Measurements from ENCODE around the gene RUNDC1. TPM values are rescaled to one million over a fixed set of nuclear protein-coding genes. Genes with fewer than 3 reads are reported as not detected.
"Not testable (repeated sequence)": the region's sequence is repeated elsewhere in the genome, so short reads cannot be mapped to it uniquely, and the experiment has no call there.

RUNDC1 gene
- total and polyA plus RNA-seq, 5 experiments from 2014 or later: 11.8 to 18.8 (median 15.9) TPM

DNA sequence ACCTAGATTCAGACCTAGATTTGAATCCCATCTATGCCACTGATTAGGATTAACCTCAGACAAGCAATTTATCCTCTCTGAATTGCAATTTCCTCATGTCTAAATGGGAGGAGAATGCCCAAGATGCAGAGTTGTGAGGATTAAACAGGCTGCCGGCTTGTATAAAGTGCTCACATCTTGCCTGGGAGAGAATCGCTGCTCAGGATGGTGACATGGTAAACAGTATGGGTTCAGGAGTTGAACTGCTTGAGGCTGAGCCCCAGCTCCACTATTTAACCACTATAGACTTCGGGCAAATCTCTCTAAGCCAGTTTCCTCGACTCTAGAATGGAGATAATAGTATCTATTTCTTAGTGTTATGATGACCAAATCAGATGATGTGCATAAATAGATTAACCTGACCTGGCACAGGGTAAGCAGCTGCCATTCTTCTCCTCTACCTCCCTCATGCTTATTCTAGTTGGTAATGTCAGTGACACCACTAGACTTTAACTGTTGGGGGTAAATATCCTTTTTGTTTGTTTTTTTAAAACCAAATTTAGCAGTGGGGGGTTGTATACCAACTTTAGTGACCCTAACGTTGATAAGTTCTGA, 17.1 kb downstream of the RUNDC1 start:
- no peaks in the 10 kb centered on the region for H3K9me3 Mint-ChIP-seq
- POLR2A ChIA-PET: interaction anchor here (0.6 to 2.8 kb wide), 35 partner anchors 9 to 1309 kb away, joined by 3 to 44 read pairs (median 6); partner anchors contain the start of genes AARSD1, BECN1, BRCA1 and CNP
- H3K36me3 Mint-ChIP-seq: peaks cover 0 to 47% (median 11%) of the 10 kb centered on the region in 3 donors
- peak overlapping the region; percentile 91 to 100 (median 99) for H3K27ac Mint-ChIP-seq
- H3K27me3 Mint-ChIP-seq: no peaks in the 10 kb centered on the region
- H3K4me3 Mint-ChIP-seq: peak overlapping the region; percentile 93 to 98 (median 96)
- DNase-seq (no peak), ATAC-seq (no peak)
- peaks cover 16 to 35% (median 27%) of the 10 kb centered on the region in 4 donors for H3K4me1 Mint-ChIP-seq

DNA sequence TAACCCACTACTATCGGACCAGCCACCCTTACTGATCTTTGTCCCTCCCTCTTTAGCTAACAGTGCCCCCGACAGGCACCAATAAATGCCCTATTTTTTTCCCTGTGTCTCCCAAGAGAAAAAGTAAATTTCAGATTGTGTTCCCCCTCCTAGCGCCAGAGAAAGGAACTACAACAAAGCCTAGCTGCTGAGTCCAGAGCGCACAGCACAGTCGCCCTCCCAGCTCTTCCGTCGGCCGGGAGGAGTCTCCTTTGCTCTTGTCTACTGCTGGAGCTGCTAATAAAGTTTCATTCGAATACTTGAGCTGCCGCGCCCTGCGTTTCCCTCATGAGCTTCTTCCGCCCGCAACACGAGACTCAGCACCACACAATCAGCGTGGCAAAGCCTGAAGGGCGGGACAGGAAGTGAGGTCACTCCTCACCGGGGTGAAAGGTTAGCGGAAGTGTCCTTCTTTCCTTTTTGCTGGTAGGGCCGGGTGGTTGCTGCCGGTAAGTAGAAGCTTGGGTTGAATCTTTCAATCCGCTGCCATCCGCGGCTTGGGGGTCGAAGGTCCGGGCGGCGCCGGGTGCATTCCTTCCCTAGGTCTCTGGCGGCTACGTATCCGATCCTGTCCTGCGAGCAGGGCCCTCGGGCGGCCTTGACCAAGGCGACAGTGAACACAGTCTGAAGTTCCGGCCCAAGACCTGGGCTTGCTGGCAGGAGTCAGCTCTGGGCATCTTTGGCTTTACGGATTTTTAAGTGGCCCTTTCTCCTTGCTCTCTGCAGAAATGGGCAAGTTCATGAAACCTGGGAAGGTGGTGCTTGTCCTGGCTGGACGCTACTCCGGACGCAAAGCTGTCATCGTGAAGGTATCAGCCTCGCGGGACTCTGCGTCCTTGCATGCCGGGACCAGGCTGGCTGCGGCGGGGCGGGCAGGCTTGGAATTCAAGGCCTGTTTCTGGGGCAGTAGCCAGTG, 17.9 kb downstream of the RUNDC1 start, which contains the start of gene RPL27:
RPL27 (plus strand) TSS at position 436 of the 955 bp plus-strand sequence; CDS start at position 768, 332 bp downstream.
- POLR2A ChIA-PET: interaction anchor here (0.5 to 2.8 kb wide), 36 partner anchors 8 to 1309 kb away, joined by 3 to 44 read pairs (median 6); partner anchors contain the start of genes AARSD1, BECN1, BRCA1 and CNP

DNA sequence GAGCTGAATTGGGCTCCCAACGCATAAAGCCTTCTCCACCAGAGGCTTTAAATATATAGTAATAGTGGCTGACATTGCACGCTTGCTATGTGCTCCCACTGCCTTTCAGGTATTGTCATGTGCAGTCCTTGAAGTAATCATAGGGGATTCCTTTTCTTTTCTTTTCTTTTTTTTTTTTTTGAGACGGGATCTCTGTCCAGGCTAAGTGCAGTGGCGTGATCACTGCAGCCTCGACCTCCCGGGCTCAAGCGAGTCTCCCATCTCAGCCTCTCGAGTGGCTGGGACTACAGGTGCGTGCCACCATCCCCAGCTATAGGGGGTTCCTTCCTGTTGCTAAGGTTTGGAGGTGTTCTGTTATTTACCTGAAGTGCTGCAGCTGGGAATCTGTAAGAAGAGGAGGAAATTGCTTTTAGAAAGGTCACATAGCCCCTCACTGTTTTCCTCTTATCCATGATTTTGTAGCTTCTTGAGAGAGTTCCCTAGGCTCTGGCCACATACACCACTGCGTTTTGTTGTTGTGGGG, 18.7 kb downstream of the RUNDC1 start:
- H3K27me3 Mint-ChIP-seq: no peaks in the 10 kb centered on the region
- H3K4me3 Mint-ChIP-seq: peak overlapping the region; percentile 93 to 98 (median 96)
- ATAC-seq: no peak
- no peak for DNase-seq
- no peaks in the 10 kb centered on the region for H3K9me3 Mint-ChIP-seq
- peaks cover 16 to 35% (median 27%) of the 10 kb centered on the region in 4 donors for H3K4me1 Mint-ChIP-seq
- POLR2A ChIA-PET: interaction anchor here (0.5 to 2.8 kb wide), 18 partner anchors 8 to 1310 kb away, joined by 3 to 44 read pairs (median 11); partner anchors contain the start of genes AARSD1, BRCA1, EIF1 and IFI35
- peak overlapping the region; percentile 91 to 100 (median 99) for H3K27ac Mint-ChIP-seq
- H3K36me3 Mint-ChIP-seq: peaks cover 0 to 48% (median 18%) of the 10 kb centered on the region in 3 donors

More for the DNA sequence above, 17.9 kb downstream of the RUNDC1 start, which contains the start of gene RPL27:
- peak within 1 kb of the TSS; percentile 93 to 98 (median 96) for H3K4me3 Mint-ChIP-seq
- DNase-seq (peak; percentile 86 to 99 (median 98)), ATAC-seq (peak; percentile 94 to 95)
- H3K9me3 Mint-ChIP-seq: no peaks in the 10 kb centered on the region
- H3K36me3 Mint-ChIP-seq: peaks cover 0 to 48% (median 18%) of the 10 kb centered on the region in 3 donors
- H3K27me3 Mint-ChIP-seq: no peaks in the 10 kb centered on the region
- peaks cover 16 to 35% (median 27%) of the 10 kb centered on the region in 4 donors for H3K4me1 Mint-ChIP-seq
- peak within 1 kb of the TSS; percentile 91 to 100 (median 99) for H3K27ac Mint-ChIP-seq

DNA sequence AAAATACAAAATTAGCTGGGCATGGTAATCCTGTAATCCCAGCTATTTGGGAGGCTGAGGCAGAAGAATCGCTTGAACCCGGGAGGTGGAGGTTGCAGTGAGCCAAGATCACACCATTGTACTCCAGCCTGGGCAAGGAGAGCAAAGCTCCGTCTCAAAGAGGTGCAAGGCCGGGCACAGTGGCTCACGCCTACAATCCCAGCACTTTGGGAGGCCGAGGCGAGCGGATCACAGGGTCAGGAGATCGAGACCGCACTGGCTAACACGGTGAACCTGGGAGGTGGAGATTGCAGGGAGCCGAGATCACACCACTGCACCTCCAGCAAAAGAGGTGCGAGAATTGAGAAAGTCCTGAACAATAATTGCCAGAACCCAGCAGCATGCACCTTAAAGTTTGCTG, 20.5 kb downstream of the RUNDC1 start:
- H3K4me1 Mint-ChIP-seq: peaks cover 13 to 35% (median 27%) of the 10 kb centered on the region in 4 donors
- not testable (repeated sequence) for H3K27me3 Mint-ChIP-seq, ATAC-seq, H3K9me3 Mint-ChIP-seq, DNase-seq
- H3K27ac Mint-ChIP-seq: peak overlapping the region in 4 of 10 donors; percentile 40 to 81 (median 69)
- POLR2A ChIA-PET: interaction anchor here (0.7 to 1.4 kb wide), 3 partner anchors 12 to 387 kb away, joined by 3 read pairs; no protein-coding TSS in a partner anchor
- H3K36me3 Mint-ChIP-seq: peaks cover 0 to 51% (median 18%) of the 10 kb centered on the region in 3 donors
- H3K4me3 Mint-ChIP-seq: peak overlapping the region in 2 of 10 donors; percentile 10 to 22

DNA sequence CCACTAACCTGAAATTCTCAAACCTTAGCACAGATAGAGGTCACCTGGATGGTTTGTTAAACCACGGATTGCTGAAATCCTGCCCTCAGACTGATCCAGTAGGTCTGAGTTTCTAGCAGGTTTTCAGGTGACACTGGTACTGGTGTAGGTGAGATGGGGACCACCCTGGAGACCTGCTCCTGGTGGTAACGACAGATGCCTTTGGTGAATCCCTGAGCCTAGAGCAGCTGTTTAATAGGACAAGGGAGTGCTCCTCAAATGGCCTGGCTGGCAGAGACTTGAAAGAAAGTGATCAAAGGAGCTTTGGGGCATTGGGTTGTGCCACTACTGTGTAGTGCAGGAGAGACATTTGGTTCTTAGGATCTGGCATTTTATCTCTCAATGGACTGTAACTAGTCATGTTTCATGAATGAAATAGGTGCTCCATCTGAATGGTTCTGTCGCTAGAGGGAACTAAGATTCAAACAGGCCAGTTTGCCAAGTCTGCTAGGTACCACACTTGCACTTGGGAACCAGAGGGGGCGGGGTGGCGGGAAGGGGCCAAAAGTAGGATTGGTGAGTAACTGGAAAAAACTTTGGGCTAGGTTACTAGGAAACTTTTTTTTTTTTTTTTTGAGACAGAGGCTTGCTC, 23.3 kb downstream of the RUNDC1 start:
- Mint-ChIP-seq H3K9me3 (no peaks in the 10 kb centered on the region), H3K27ac (peak overlapping the region in 6 of 10 donors; percentile 42 to 83 (median 66)), H3K4me3 (peak overlapping the region in 1 of 10 donors; percentile 33), H3K27me3 (no peaks in the 10 kb centered on the region), H3K4me1 (peaks cover 12 to 38% (median 32%) of the 10 kb centered on the region in 4 donors), H3K36me3 (peaks cover 0 to 49% (median 18%) of the 10 kb centered on the region in 3 donors)
- no peak for ATAC-seq
- POLR2A ChIA-PET: no interaction called here
- DNase-seq: no peak

DNA sequence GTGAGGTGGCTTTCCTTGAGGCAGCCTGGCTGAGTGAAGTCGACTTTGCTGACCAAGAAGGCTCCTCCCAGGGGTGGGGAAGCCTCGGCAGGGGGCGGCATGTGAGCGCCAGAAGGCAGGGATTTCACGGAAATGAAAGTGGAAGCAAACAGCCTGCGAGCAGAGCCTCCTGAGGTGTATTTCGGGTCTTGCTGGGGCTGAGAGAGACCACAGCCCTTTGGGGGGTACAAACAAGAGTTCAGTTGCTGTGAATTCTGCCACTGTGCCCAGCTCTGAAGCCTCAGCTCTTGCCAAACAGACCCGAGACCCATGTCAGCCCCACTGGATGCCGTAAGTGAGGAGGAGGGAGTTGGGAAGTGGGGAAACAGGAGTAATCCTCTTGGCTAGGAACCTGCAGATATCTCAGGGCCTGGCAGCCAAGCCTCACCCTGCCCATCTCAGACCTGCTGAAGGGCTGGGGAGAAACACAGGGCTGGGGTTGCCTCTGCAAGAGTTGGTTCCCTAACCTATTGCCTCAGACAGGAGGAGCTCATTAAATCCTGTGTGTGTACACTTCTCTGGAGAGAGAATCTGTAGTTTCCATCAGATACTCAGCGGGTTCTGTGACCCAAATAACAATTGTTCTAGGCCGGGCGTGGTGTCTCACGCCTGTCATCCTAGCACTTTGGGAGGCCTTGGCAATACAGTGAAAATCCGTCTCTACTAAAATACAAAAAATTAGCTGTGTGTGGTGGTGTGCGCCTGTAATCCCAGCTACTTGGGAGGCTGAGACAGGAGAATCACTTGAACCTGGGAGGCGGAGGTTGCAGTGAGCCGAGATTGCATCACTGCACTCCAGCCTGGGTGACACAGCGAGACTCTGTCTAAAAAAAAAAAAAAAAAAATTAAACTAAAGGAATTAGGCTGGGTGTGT, 26.5 kb downstream of the RUNDC1 start, which contains the start of gene IFI35:
IFI35 (plus strand) TSS at position 146 of the 913 bp plus-strand sequence; CDS start at position 310, 164 bp downstream.
- peaks cover 0 to 35% (median 7%) of the 10 kb centered on the region in 3 donors for H3K36me3 Mint-ChIP-seq
- peak within 1 kb of the TSS; percentile 98 to 100 (median 99) for H3K4me3 Mint-ChIP-seq
- no peaks in the 10 kb centered on the region for H3K27me3 Mint-ChIP-seq
- H3K9me3 Mint-ChIP-seq: no peaks in the 10 kb centered on the region
- peak; percentile 99 for ATAC-seq
- POLR2A ChIA-PET: interaction anchor here (1.0 to 3.2 kb wide), 11 partner anchors 9 to 362 kb away, joined by 3 to 24 read pairs (median 8); partner anchors contain the start of genes NBR1, RPL27, TMEM106A and VAT1
- peaks cover 8 to 35% (median 27%) of the 10 kb centered on the region in 4 donors for H3K4me1 Mint-ChIP-seq
- H3K27ac Mint-ChIP-seq: peak within 1 kb of the TSS; percentile 98 to 100 (median 99)
- DNase-seq: peak; percentile 66 to 91 (median 82)

DNA sequence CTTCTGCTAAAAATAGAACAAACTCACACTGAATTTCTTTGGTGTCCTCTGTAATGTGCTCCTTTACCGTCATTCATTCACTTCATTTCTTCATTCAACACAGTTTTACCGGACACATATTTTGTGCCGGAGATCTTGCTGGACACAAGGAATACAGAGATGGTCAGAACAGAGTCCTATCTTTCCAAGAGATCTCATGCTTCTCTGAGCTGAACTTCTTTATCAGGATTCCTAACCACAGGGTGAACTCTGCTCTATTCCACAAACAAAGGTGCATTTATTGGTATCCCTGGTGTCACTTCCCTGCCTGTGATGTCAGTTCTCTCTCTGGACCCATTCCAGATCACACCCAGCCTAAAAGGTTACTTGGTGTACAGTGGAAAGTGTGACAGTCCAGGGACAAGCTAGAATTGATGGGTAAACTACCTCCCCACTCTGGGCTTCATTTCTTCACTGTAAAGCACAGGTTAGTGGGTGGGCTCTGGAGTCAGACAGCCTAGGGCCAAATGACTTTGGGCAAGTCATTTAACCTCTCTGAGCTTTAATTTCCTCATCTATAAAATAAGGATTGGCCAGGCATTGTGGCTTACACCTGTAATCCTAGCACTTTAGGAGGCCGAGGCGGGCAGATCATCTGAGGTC, 30.4 kb downstream of the RUNDC1 start:
- peaks cover 10 to 35% (median 33%) of the 10 kb centered on the region in 4 donors for H3K4me1 Mint-ChIP-seq
- DNase-seq (no peak), ATAC-seq (no peak)
- peaks cover 0 to 42% (median 4%) of the 10 kb centered on the region in 3 donors for H3K36me3 Mint-ChIP-seq
- H3K27me3 Mint-ChIP-seq: no peaks in the 10 kb centered on the region
- POLR2A ChIA-PET: interaction anchor here (0.5 to 1.0 kb wide), 2 partner anchors 8 to 28 kb away, joined by 3 read pairs; no protein-coding TSS in a partner anchor
- H3K9me3 Mint-ChIP-seq: no peaks in the 10 kb centered on the region
- H3K4me3 Mint-ChIP-seq: peak overlapping the region in 2 of 10 donors; percentile 5 to 55
- H3K27ac Mint-ChIP-seq: peak overlapping the region in 5 of 10 donors; percentile 8 to 62 (median 58)

DNA sequence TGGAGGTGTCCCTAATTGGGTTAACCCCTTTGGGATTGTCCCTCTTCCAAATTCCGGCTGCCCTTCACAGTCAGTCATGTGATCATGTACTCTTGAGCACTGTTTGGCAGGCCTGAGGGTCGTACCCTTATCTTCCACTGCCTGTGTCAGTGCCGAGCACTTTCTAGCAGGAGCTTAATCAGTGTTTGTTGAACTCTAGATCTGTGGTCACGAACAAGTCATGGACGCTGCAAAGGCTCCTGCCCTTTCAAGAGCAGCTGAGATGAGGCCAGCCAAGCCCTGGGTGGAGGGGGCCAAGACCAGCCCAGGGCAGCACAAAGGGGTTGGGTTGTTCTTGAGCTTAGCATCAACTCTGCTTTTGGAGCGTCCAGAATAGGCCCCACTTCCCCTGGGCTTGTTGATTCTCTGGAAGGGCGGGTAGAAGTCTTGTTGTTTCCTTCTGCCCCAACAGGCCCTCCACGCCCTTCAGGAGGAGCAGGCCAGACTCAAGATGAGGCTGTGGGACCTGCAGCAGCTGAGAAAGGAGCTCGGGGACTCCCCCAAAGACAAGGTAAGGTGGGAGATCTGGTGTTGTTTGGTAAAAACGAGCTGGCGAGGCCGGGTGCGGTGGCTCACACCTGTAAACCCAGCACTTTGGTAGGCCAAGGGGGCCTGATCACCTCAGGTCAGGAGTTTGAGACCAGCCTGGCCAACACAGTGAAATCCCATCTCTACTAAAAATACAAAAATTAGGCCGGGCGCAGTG, 31.5 kb downstream of the RUNDC1 start:
- POLR2A ChIA-PET: interaction anchor here (1.3 to 2.2 kb wide), 3 partner anchors 9 to 349 kb away, joined by 3 to 9 read pairs (median 3); partner anchors contain the start of gene VAT1
- ATAC-seq (no peak), DNase-seq (peak in 1 of 10 donors; percentile 52)
- Mint-ChIP-seq H3K4me3 (no peak overlapping the region), H3K27ac (peak overlapping the region in 2 of 10 donors; percentile 27 to 28), H3K36me3 (peaks cover 0 to 42% (median 4%) of the 10 kb centered on the region in 3 donors), H3K27me3 (no peaks in the 10 kb centered on the region), H3K9me3 (no peaks in the 10 kb centered on the region), H3K4me1 (peaks cover 5 to 28% (median 26%) of the 10 kb centered on the region in 4 donors)

DNA sequence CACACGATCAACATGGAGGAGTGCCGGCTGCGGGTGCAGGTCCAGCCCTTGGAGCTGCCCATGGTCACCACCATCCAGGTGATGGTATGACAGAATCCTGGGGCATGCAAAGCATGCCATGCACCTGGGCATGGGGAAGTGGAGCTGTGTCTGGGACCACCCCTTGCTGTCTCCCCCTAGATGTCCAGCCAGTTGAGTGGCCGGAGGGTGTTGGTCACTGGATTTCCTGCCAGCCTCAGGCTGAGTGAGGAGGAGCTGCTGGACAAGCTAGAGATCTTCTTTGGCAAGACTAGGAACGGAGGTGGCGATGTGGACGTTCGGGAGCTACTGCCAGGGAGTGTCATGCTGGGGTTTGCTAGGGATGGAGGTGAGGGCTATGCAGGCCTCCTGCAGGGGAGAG, 32.9 kb downstream of the RUNDC1 start:
- DNase-seq: no peak
- POLR2A ChIA-PET: interaction anchor here (0.5 to 2.2 kb wide), 4 partner anchors 8 to 347 kb away, joined by 3 to 9 read pairs (median 3); partner anchors contain the start of gene VAT1
- Mint-ChIP-seq H3K36me3 (peaks cover 0 to 42% (median 4%) of the 10 kb centered on the region in 3 donors), H3K4me3 (no peak overlapping the region), H3K9me3 (no peaks in the 10 kb centered on the region), H3K4me1 (peaks cover 8 to 27% (median 22%) of the 10 kb centered on the region in 4 donors), H3K27ac (peak overlapping the region in 2 of 10 donors; percentile 43 to 63), H3K27me3 (no peaks in the 10 kb centered on the region)
- ATAC-seq: no peak

Measured in naive thymus-derived CD8-positive, alpha-beta T cell (primary cell).